Spleen (tissue), 11 donors: Measurements from ENCODE around the gene KCNAB1. TPM values are rescaled to one million over a fixed set of nuclear protein-coding genes. Genes with fewer than 3 reads are reported as not detected.
A peak's percentile ranks its signal among the peaks of the same experiment; 100 is the strongest.

Source experiments
- DNase-seq: peaks from one replicate; pipeline ENCODE4 v3.0.0-alpha.2; 2020
- H3K27ac ChIP-seq, 8 donors: fragments of 200-600 bp; sonication (generic) in 7 of 8; 1 replicate in 4 of 8; 2 replicates in 4 of 8; pipeline versions ENCODE4 v1.5.0 to v1.8.0; 2016 to 2021; ENCODE audit warnings: inconsistent platforms in 4 of 8, mild to moderate bottlenecking in 4 of 8, moderate library complexity in 1 of 8
- H3K27me3 ChIP-seq, 7 donors: fragments of 200-600 bp; sonication (generic) in 6 of 7; replicated peaks in 1 of 7; 1 replicate in 4 of 7; 2 replicates in 3 of 7; pipeline versions ENCODE4 v1.5.0 to v1.8.0; 2016 to 2021; ENCODE audit warnings: inconsistent platforms in 3 of 7, mild to moderate bottlenecking in 1 of 7
- H3K36me3 ChIP-seq, 6 donors: fragments of 200-600 bp; sonication (generic) in 5 of 6; 1 replicate in 4 of 6; 2 replicates in 2 of 6; pipeline versions ENCODE4 v1.5.0 to v1.8.0; 2016 to 2021; ENCODE audit warnings: inconsistent platforms in 2 of 6
- H3K4me1 ChIP-seq, 6 donors: fragments of 200-600 bp; sonication (generic) in 5 of 6; 1 replicate in 3 of 6; 2 replicates in 3 of 6; pipeline versions ENCODE4 v1.5.0 to v1.8.0; 2016 to 2021; ENCODE audit warnings: inconsistent platforms in 3 of 6
- H3K4me3 ChIP-seq, 8 donors: fragments of 200-600 bp; sonication (generic) in 7 of 8; 1 replicate in 4 of 8; 2 replicates in 4 of 8; pipeline versions ENCODE4 v1.5.0 to v1.8.0; 2016 to 2021; ENCODE audit warnings: inconsistent platforms in 4 of 8, mild to moderate bottlenecking in 4 of 8, moderate library complexity in 2 of 8
- H3K9me3 ChIP-seq, 8 donors: fragments of 200-600 bp; sonication (generic) in 7 of 8; 1 replicate in 4 of 8; 2 replicates in 4 of 8; pipeline versions ENCODE4 v1.5.0 to v1.8.0; 2016 to 2021; ENCODE audit warnings: inconsistent platforms in 4 of 8
- POLR2A ChIP-seq, 3 donors: fragments of 450-650 bp; IDR thresholded peaks; one replicate each; pipeline ENCODE4 v1.5.1; 2017; ENCODE audit warnings: antibody characterized with exemption in 3 of 3, mild to moderate bottlenecking in 1 of 3
- POLR2AphosphoS5 ChIP-seq, 3 donors: sonication (generic); formaldehyde crosslinking; IDR thresholded peaks; one replicate each; pipeline ENCODE4 v1.5.1; 2017; ENCODE audit warnings: antibody characterized with exemption in 3 of 3
- WGBS, 5 donors: extraction: QIAGEN DNeasy Blood & Tissue Kit in 3 of 5; methylation state at CpG; one replicate each; pipeline versions ENCODE4 v1.1.5 to v1.1.7; 2013 to 2018; 5-methylcytosine and 5-hydroxymethylcytosine counted together
- intact Hi-C: fragments of 100-400 bp; cut with DNase I; formaldehyde crosslinking; loops from one replicate; pipeline ENCODE4 v1.15.0; 2023; ENCODE audit warnings: low total_unique reads
- polyA plus RNA-seq, 3 donors: library from polyadenylated mRNA; stranded (reverse); fragments of 200-250 nt; gene quantifications; one replicate each; pipeline ENCODE4 v1.2.1, GENCODE V29; 2013
- total RNA-seq, 7 donors: library from RNA; depleted of rRNA in 3 of 7; stranded (reverse); fragments of >200 nt in 3 of 7; fragmentation: NEBNext Ultra II Directional in 4 of 7; extraction: Animal tissue kit (Norgen Biotek cat#: 25700) in 4 of 7; gene quantifications; one replicate each; pipeline versions ENCODE4 v1.1.0 to v1.2.1, GENCODE V29; 2016 to 2021
- TF ChIP-seq, protein P1 (sequence below), 11 experiments: fragments of 200-600 bp in 7 of 11; fragments of 450-650 bp in 4 of 11; sonication (generic) in 4 of 11; IDR thresholded peaks in 8 of 11; conservative IDR thresholded peaks in 3 of 11; 1 replicate in 7 of 11; 2 replicates in 4 of 11; pipeline versions ENCODE4 v1.4.0 to v1.8.0; 2016 to 2021; ENCODE audit warnings: antibody characterized with exemption in 11 of 11, inconsistent platforms in 4 of 11, mild to moderate bottlenecking in 1 of 11
- donor health status: healthy with polysubstance abuse.
- donor health status: DM: no; HTN: no; CAD: no; lungs with moderate emphysema.
- donor health status: DM: no; HTN: no; CAD: no.
- donor health status: Bipolar disorder and iron deficiency.
- donor health status: healthy.
- donor health status: DM: no; HTN: no; CAD: no.
- donor health status: DM: yes; HTN: yes; CAD: no.

KCNAB1 gene
- total and polyA plus RNA-seq, 10 donors, result 0.59 to 10.5 (median 6.3) TPM

DNA sequence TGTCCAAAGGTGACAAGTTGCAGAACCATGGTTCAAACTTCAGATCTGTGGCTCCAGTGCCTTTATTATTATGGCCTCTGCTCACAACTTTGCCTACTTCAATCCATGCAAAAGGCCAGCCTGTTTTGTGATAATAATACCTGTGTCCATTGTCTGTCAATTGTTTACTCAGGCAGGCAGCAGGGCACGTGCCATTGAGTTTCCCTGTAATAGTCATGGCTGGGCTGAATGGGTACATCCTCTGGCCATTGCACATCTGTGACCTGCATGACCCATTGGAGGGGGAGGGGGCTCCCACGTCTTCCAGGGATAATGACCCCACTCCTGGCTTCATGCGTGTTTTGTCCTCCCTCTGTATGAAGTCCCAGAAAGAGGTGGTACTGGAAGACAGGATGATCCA is 219.1 kb downstream of the KCNAB1 start:
- Histone ChIP-seq H3K9me3 (no peaks in the 10 kb centered on the region), H3K27me3 (peaks cover 0 to 5% (median 0%) of the 10 kb centered on the region in 7 donors), H3K27ac (no peak overlapping the region), H3K4me1 (no peaks in the 10 kb centered on the region), H3K4me3 (no peak overlapping the region), H3K36me3 (no peaks in the 10 kb centered on the region)
- intact Hi-C loops, result no loop called here
- 66 to 79% (median 73%) methylated on average over 3 of the region's 3 CpGs for WGBS, 5 donors
- DNase-seq, result no peak
- TF ChIP-seq POLR2AphosphoS5 (IDR thresholded peaks at IDR 0.05) (no peak), POLR2A (IDR thresholded peaks at IDR 0.05) (no peak)
- TF ChIP-seq, protein P1, sequence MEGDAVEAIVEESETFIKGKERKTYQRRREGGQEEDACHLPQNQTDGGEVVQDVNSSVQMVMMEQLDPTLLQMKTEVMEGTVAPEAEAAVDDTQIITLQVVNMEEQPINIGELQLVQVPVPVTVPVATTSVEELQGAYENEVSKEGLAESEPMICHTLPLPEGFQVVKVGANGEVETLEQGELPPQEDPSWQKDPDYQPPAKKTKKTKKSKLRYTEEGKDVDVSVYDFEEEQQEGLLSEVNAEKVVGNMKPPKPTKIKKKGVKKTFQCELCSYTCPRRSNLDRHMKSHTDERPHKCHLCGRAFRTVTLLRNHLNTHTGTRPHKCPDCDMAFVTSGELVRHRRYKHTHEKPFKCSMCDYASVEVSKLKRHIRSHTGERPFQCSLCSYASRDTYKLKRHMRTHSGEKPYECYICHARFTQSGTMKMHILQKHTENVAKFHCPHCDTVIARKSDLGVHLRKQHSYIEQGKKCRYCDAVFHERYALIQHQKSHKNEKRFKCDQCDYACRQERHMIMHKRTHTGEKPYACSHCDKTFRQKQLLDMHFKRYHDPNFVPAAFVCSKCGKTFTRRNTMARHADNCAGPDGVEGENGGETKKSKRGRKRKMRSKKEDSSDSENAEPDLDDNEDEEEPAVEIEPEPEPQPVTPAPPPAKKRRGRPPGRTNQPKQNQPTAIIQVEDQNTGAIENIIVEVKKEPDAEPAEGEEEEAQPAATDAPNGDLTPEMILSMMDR (IDR thresholded peaks at IDR 0.05 in 8 of 11, conservative IDR thresholded peaks at IDR 0.05 in 3 of 11), result no peak

DNA sequence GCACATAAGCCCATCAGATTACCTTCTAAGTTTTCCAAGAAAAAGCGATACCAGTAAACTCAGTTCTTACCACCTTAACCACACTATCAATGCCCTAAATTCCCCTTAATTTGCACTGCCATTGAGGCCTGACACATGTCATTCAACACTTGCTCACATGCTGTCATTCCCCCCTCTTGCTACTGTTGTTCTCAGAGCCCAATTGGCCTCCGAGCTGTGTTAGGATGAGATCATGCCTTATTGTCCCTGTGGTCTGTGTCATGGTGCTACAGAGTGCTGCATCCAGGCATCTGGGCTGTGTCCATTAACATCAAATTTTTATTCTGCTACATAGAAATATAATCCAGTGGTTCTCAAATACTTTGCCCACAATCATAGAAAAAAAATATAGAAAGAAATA is 221.0 kb downstream of the KCNAB1 start:
- no peaks in the 10 kb centered on the region for H3K9me3 ChIP-seq
- no peak overlapping the region for H3K4me3 ChIP-seq
- WGBS, 5 donors, result 74 to 98% (median 89%) methylated on average over 2 of the region's 2 CpGs
- no peaks in the 10 kb centered on the region for H3K36me3 ChIP-seq
- peaks cover 0 to 5% (median 0%) of the 10 kb centered on the region in 7 donors for H3K27me3 ChIP-seq
- TF ChIP-seq, protein P1 (IDR thresholded peaks at IDR 0.05 in 8 of 11, conservative IDR thresholded peaks at IDR 0.05 in 3 of 11), result no peak
- TF ChIP-seq POLR2A (IDR thresholded peaks at IDR 0.05) (no peak), POLR2AphosphoS5 (IDR thresholded peaks at IDR 0.05) (no peak)
- no peak for DNase-seq
- H3K4me1 ChIP-seq, result no peaks in the 10 kb centered on the region
- H3K27ac ChIP-seq, result no peak overlapping the region
- intact Hi-C loops, result no loop called here

DNA sequence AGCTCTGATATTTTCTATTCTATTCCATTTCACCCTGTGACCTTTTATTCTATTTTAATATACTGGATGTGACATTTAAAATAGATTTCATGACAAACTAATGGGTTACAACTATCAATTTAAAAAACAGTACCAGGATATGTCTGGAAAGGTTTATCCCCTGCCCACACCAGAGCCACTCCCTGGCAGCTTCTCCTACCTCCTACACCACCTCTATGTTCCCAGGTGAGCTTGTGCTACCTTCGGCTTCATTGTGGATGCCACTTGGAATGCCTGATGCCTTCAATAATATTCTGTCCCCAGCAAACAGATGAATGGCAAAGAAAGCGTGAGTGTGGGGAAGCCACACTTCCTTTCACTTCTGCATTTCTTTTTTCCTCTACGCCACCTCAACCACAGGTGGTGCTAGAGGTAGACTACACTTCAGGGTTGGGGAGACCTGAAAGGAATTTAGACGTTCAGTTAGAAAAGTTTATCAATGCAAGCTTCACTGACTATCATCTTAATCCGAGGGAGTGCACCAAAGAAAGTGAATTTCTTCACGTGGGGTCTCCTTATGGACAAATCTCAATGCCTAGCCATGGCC is 221.5 kb downstream of the KCNAB1 start:
- no peak for DNase-seq

DNA sequence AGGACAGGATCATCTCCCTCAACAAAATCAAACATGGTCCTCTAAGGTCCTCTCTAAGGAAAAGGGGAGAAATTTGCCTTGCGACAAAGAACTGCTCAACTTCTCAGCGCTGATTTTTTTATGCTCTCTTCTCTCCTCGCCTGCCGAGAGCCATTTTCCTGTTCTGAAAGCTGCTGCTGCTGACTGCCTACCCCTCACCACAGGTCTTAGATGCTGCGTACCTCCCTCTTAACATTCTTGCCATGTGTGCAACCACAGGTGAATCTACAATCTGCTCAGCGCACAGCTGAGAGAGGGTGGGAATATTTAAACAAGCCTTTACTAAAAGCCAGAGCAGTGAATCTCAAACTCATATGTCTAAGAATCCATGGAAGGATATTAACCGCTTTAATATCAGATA is 223.8 kb downstream of the KCNAB1 start:
- H3K27ac ChIP-seq, result no peak overlapping the region
- H3K4me3 ChIP-seq, result no peak overlapping the region
- no peaks in the 10 kb centered on the region for H3K9me3 ChIP-seq
- intact Hi-C loops, result no loop called here
- no peaks in the 10 kb centered on the region for H3K36me3 ChIP-seq
- TF ChIP-seq POLR2A (IDR thresholded peaks at IDR 0.05) (no peak), POLR2AphosphoS5 (IDR thresholded peaks at IDR 0.05) (no peak)
- TF ChIP-seq, protein P1 (IDR thresholded peaks at IDR 0.05 in 8 of 11, conservative IDR thresholded peaks at IDR 0.05 in 3 of 11), result no peak
- no peaks in the 10 kb centered on the region for H3K27me3 ChIP-seq
- DNase-seq, result no peak
- 83 to 93% (median 86%) methylated on average over 7 of the region's 7 CpGs for WGBS, 5 donors
- no peaks in the 10 kb centered on the region for H3K4me1 ChIP-seq

More for the DNA sequence above, 221.5 kb downstream of the KCNAB1 start:
- no peaks in the 10 kb centered on the region for H3K36me3 ChIP-seq
- H3K27ac ChIP-seq, result no peak overlapping the region
- H3K9me3 ChIP-seq, result no peaks in the 10 kb centered on the region
- intact Hi-C loops, result no loop called here
- no peak overlapping the region for H3K4me3 ChIP-seq
- 57 to 66% (median 60%) methylated on average over 6 of the region's 6 CpGs for WGBS, 5 donors
- H3K4me1 ChIP-seq, result no peaks in the 10 kb centered on the region
- peaks cover 0 to 5% (median 0%) of the 10 kb centered on the region in 7 donors for H3K27me3 ChIP-seq
- TF ChIP-seq POLR2AphosphoS5 (IDR thresholded peaks at IDR 0.05), result no peak
- TF ChIP-seq, protein P1 (IDR thresholded peaks at IDR 0.05 in 8 of 11, conservative IDR thresholded peaks at IDR 0.05 in 3 of 11), result peak in 2 of 11 experiments; percentile 10 to 22
- no peak for TF ChIP-seq POLR2A (IDR thresholded peaks at IDR 0.05)
